ENCODE results near the gene PHTF1.

GRCh38 chr1:113670650-113671049, 88.6 kb downstream of the PHTF1 start:
- TF ChIP-seq REST (IDR thresholded peaks at IDR 0.05; ENCODE audit: low read depth) (no peak), TAF1 (IDR thresholded peaks at IDR 0.05; ENCODE audit: low read depth) (no peak), TCF12 (IDR thresholded peaks at IDR 0.05; ENCODE audit: low read depth) (no peak)
